PC-9 (cell line): ENCODE measurements around the gene PER2. TPM values are rescaled to one million over a fixed set of nuclear protein-coding genes. Genes with fewer than 3 reads are reported as not detected.

Source experiments
- BruUV-seq: library from RNA; stranded (reverse); fragments of 400-500 nt; replicated peaks from 2 replicates; lab custom pipeline; 2021; lab: Mats Ljungman, UMichigan
- CTCF ChIA-PET: fragments of 300-600 bp; sonication (Branson Sonifier 250); formaldehyde crosslinking; loops from one replicate; lab custom pipeline; 2022; ENCODE audit warnings: antibody characterized with exemption; lab: Charles Lee
- POLR2A ChIA-PET: fragments of 300-600 bp; sonication (Branson Sonifier 250); formaldehyde crosslinking; loops from one replicate; lab custom pipeline; 2022; ENCODE audit warnings: antibody characterized with exemption; ENCODE audit not compliant: unreplicated experiment; lab: Charles Lee
- DNase-seq, 2 experiments: peaks; one replicate each; pipeline versions ENCODE4 v3.0.0 to v3.0.0-alpha.2; 2015 to 2022; ENCODE audit warnings: mixed read lengths in 1 of 2
- H2AFZ ChIP-seq: fragments of 200-600 bp; sonication (generic); 2 replicates; pipeline ENCODE4 v1.8.1; 2017; ENCODE audit warnings: antibody characterized with exemption
- H3F3A ChIP-seq: fragments of 200-600 bp; sonication (generic); 2 replicates; pipeline ENCODE4 v1.8.1; 2017; ENCODE audit warnings: antibody characterized with exemption, mild to moderate bottlenecking, low read depth; ENCODE audit not compliant: insufficient read depth
- H3K27ac ChIP-seq: fragments of 200-600 bp; sonication (generic); 2 replicates; pipeline ENCODE4 v1.6.1; 2016; ENCODE audit warnings: mixed run types
- H3K27me3 ChIP-seq: fragments of 200-600 bp; sonication (generic); 2 replicates; pipeline ENCODE4 v1.6.1; 2016; ENCODE audit warnings: low read depth, mixed run types; ENCODE audit not compliant: insufficient read depth
- H3K36me3 ChIP-seq: fragments of 200-600 bp; sonication (generic); 2 replicates; pipeline ENCODE4 v1.6.1; 2016; ENCODE audit warnings: low read depth, mixed run types
- H3K4me1 ChIP-seq: fragments of 200-600 bp; sonication (generic); replicated peaks from 2 replicates; pipeline ENCODE4 v1.6.1; 2016; ENCODE audit warnings: mixed run types; ENCODE audit not compliant: insufficient read depth
- H3K4me2 ChIP-seq: fragments of 200-600 bp; sonication (generic); 2 replicates; pipeline ENCODE4 v1.6.1; 2017; ENCODE audit warnings: mixed run types
- H3K4me3 ChIP-seq: fragments of 200-600 bp; sonication (generic); 2 replicates; pipeline ENCODE4 v1.6.1; 2016; ENCODE audit warnings: mixed run types
- H3K79me2 ChIP-seq: fragments of 200-600 bp; sonication (generic); 2 replicates; pipeline ENCODE4 v1.6.1; 2017; ENCODE audit warnings: low read depth, mixed run types
- H3K9me2 ChIP-seq: fragments of 200-600 bp; sonication (generic); 2 replicates; pipeline ENCODE4 v1.8.1; 2017; ENCODE audit warnings: mild to moderate bottlenecking; ENCODE audit not compliant: insufficient read depth
- H3K9me3 ChIP-seq: fragments of 200-600 bp; sonication (generic); 2 replicates; pipeline ENCODE4 v1.8.1; 2016; ENCODE audit warnings: low read depth; ENCODE audit not compliant: insufficient read depth
- H4K20me1 ChIP-seq: fragments of 200-600 bp; sonication (generic); 2 replicates; pipeline ENCODE4 v1.8.1; 2017; ENCODE audit not compliant: insufficient read depth
- CTCF ChIP-seq: fragments of 200-600 bp; sonication (generic); conservative IDR thresholded peaks from 2 replicates; pipeline ENCODE4 v1.6.1; 2017; ENCODE audit warnings: mixed run types, antibody characterized with exemption, mild to moderate bottlenecking, moderate library complexity
- EZH2 ChIP-seq: fragments of 200-600 bp; sonication (generic); IDR thresholded peaks from 2 replicates; pipeline ENCODE4 v1.8.0; 2017; ENCODE audit warnings: antibody characterized with exemption, low read depth
- intact Hi-C: fragments of 100-400 bp; cut with micrococcal nuclease; formaldehyde crosslinking; loops from one replicate; pipeline ENCODE4 v1.10.0; 2022; ENCODE audit not compliant: unreplicated experiment
- total RNA-seq: library from RNA; stranded (reverse); gene quantifications from 2 replicates; pipeline ENCODE4 v1.2.3, GENCODE V29; 2021

The PER2 gene
- total RNA-seq, 1 experiment from 2014 or later: 18.9 TPM

GRCh38 chr2:238240757-238241711 lies 47.4 kb downstream of the PER2 start:
- POLR2A ChIA-PET: interaction anchor here (0.5 kb wide), 1 partner anchor 184 kb away, joined by 3 read pairs; no protein-coding TSS in a partner anchor
- peak; percentile 61 to 68 for DNase-seq

GRCh38 chr2:238239863-238240756 lies 48.3 kb downstream of the PER2 start, which contains the start of gene HES6:
Gene HES6, minus strand, starts transcription at chr2:238240038. Its CDS starts 133 bp downstream, at chr2:238239905.
- POLR2A ChIA-PET: interaction anchor here (0.5 to 0.8 kb wide), 5 partner anchors 101 to 201 kb away, joined by 3 to 6 read pairs (median 4); no protein-coding TSS in a partner anchor
- intact Hi-C loops: loop anchor here (5.0 to 10.0 kb wide), 2 partner anchors 95 to 383 kb away; partner anchors contain the start of gene RAMP1
- peak; percentile 82 to 94 for DNase-seq
- Histone ChIP-seq H3F3A (peaks cover 19% of the 10 kb centered on the region; the same call in 1 of the 2 replicates), H3K4me1 (no peaks in the 10 kb centered on the region; the same call in 1 of the 2 replicates), H2AFZ (peak within 1 kb of the TSS; percentile 87), H3K4me3 (peak within 1 kb of the TSS; percentile 63), H3K27ac (no peak within 1 kb of the TSS), H3K9me2 (no peaks in the 10 kb centered on the region), H3K36me3 (no peaks in the 10 kb centered on the region), H3K79me2 (no peaks in the 10 kb centered on the region), H4K20me1 (no peaks in the 10 kb centered on the region), H3K27me3 (peaks cover 30% of the 10 kb centered on the region), H3K9me3 (no peaks in the 10 kb centered on the region), H3K4me2 (peak within 1 kb of the TSS; percentile 82)
- BruUV-seq: no TSS peak
- no peak for TF ChIP-seq EZH2
- CTCF ChIA-PET: interaction anchor here (0.7 kb wide), 1 partner anchor 1757 kb away, joined by 4 read pairs; no protein-coding TSS in a partner anchor

More at GRCh38 chr2:238240757-238241711, 47.4 kb downstream of the PER2 start:
- no peaks in the 10 kb centered on the region for H4K20me1 ChIP-seq
- no peaks in the 10 kb centered on the region for H3K9me2 ChIP-seq
- H3K36me3 ChIP-seq: no peaks in the 10 kb centered on the region
- peaks cover 21% of the 10 kb centered on the region for H3K27me3 ChIP-seq
- no peaks in the 10 kb centered on the region for H3K9me3 ChIP-seq
- H3K4me3 ChIP-seq: no peak overlapping the region
- H3K4me1 ChIP-seq: no peaks in the 10 kb centered on the region; the same call in 1 of the 2 replicates
- peaks cover 19% of the 10 kb centered on the region; the same call in 1 of the 2 replicates for H3F3A ChIP-seq
- no peaks in the 10 kb centered on the region for H3K79me2 ChIP-seq
- intact Hi-C loops: loop anchor here (5.0 to 10.0 kb wide), 2 partner anchors 96 to 384 kb away; partner anchors contain the start of gene RAMP1
- no TSS peak for BruUV-seq
- CTCF ChIA-PET: interaction anchor here (0.7 kb wide), 1 partner anchor 1756 kb away, joined by 4 read pairs; no protein-coding TSS in a partner anchor
- no peak overlapping the region for H2AFZ ChIP-seq
- TF ChIP-seq CTCF (no peak), EZH2 (no peak)
- no peak overlapping the region for H3K27ac ChIP-seq
- peak overlapping the region; percentile 27; the same call in 1 of the 2 replicates for H3K4me2 ChIP-seq

- TF ChIP-seq EZH2 (no peak), CTCF (no peak)
- no peaks in the 10 kb centered on the region for H3K36me3 ChIP-seq
- peak in 1 of 2 experiments; percentile 31 for DNase-seq
- no peaks in the 10 kb centered on the region for H3K9me2 ChIP-seq
- peak overlapping the region; percentile 87 for H2AFZ ChIP-seq
- H3K79me2 ChIP-seq: no peaks in the 10 kb centered on the region
- intact Hi-C loops: no loop called here
- ChIA-PET POLR2A (interaction anchor here (0.6 to 0.8 kb wide), 3 partner anchors 97 to 259 kb away, joined by 3 to 6 read pairs (median 3); no protein-coding TSS in a partner anchor), CTCF (no interaction called here)
- peak overlapping the region; percentile 63 for H3K4me3 ChIP-seq
- peaks cover 30% of the 10 kb centered on the region for H3K27me3 ChIP-seq
- no peak overlapping the region for H3K27ac ChIP-seq
- H4K20me1 ChIP-seq: no peaks in the 10 kb centered on the region
- H3K9me3 ChIP-seq: no peaks in the 10 kb centered on the region
- H3F3A ChIP-seq: peaks cover 18% of the 10 kb centered on the region; the same call in 1 of the 2 replicates
- H3K4me2 ChIP-seq: peak overlapping the region; percentile 82
- no peaks in the 10 kb centered on the region; the same call in 1 of the 2 replicates for H3K4me1 ChIP-seq
- BruUV-seq: no TSS peak
Observed at GRCh38 chr2:238239543-238239862, 48.9 kb downstream of the PER2 start.
